Measurements from ENCODE around the gene MS4A10. TPM values are rescaled to one million over a fixed set of nuclear protein-coding genes. Genes with fewer than 3 reads are reported as not detected.

Gene MS4A10
- total and polyA plus RNA-seq, 9 of the 15 experiments (the other 6 are each of a cell fraction or from before 2014, with no cell fraction given): not detected

- TF ChIP-seq CHD7 (IDR thresholded peaks at IDR 0.05; ENCODE audit: low read depth, low read length) (no peak), CCNT2 (IDR thresholded peaks at IDR 0.05; ENCODE audit: borderline replicate concordance, extremely low read depth, insufficient read length, low read depth, low read length) (no peak), CHD4 (IDR thresholded peaks at IDR 0.05; ENCODE audit: insufficient read depth, insufficient replicate concordance, low read depth, low read length, poor library complexity, severe bottlenecking) (no peak)
Observed at GRCh38 chr11:60825790-60826189, 40.7 kb downstream of the MS4A10 start (continued).
